Osteocyte (in vitro differentiated cells): ENCODE measurements around the gene TMEM145. TPM values are rescaled to one million over a fixed set of nuclear protein-coding genes. Genes with fewer than 3 reads are reported as not detected.

Experiments
- DNase-seq: peaks from one replicate; pipeline ENCODE4 v3.0.0; 2021; ENCODE audit warnings: mixed read lengths; ENCODE audit not compliant: unreplicated experiment; ENCODE audit errors: extremely low spot score
- H3K27ac Mint-ChIP-seq: one replicate; pipeline ENCODE4 v1.8.0; 2021; ENCODE audit warnings: mild to moderate bottlenecking, mixed read lengths; ENCODE audit not compliant: unreplicated experiment
- H3K27me3 Mint-ChIP-seq: one replicate; pipeline ENCODE4 v1.8.0; 2021; ENCODE audit warnings: mixed read lengths; ENCODE audit not compliant: unreplicated experiment
- H3K36me3 Mint-ChIP-seq: one replicate; pipeline ENCODE4 v1.8.0; 2021; ENCODE audit warnings: mixed read lengths; ENCODE audit not compliant: unreplicated experiment
- H3K4me1 Mint-ChIP-seq: one replicate; pipeline ENCODE4 v1.8.0; 2021; ENCODE audit warnings: mixed read lengths; ENCODE audit not compliant: unreplicated experiment
- H3K4me3 Mint-ChIP-seq: one replicate; pipeline ENCODE4 v1.8.0; 2021; ENCODE audit warnings: mild to moderate bottlenecking, moderate library complexity, mixed read lengths; ENCODE audit not compliant: unreplicated experiment
- H3K9me3 Mint-ChIP-seq: one replicate; pipeline ENCODE4 v1.8.0; 2021; ENCODE audit warnings: mixed read lengths; ENCODE audit not compliant: unreplicated experiment
- total RNA-seq: library from RNA; stranded (reverse); gene quantifications from 2 replicates; pipeline ENCODE4 v1.2.1, GENCODE V29; 2021
- TF ChIP-seq, protein P1 (sequence below): fragments of 200-600 bp; sonication (generic); IDR thresholded peaks from 2 replicates; pipeline ENCODE4 v1.5.0; 2021; ENCODE audit warnings: antibody characterized with exemption, mild to moderate bottlenecking, moderate library complexity

TMEM145 gene
- total RNA-seq, 1 donor from 2014 or later: 0.78 TPM

DNA sequence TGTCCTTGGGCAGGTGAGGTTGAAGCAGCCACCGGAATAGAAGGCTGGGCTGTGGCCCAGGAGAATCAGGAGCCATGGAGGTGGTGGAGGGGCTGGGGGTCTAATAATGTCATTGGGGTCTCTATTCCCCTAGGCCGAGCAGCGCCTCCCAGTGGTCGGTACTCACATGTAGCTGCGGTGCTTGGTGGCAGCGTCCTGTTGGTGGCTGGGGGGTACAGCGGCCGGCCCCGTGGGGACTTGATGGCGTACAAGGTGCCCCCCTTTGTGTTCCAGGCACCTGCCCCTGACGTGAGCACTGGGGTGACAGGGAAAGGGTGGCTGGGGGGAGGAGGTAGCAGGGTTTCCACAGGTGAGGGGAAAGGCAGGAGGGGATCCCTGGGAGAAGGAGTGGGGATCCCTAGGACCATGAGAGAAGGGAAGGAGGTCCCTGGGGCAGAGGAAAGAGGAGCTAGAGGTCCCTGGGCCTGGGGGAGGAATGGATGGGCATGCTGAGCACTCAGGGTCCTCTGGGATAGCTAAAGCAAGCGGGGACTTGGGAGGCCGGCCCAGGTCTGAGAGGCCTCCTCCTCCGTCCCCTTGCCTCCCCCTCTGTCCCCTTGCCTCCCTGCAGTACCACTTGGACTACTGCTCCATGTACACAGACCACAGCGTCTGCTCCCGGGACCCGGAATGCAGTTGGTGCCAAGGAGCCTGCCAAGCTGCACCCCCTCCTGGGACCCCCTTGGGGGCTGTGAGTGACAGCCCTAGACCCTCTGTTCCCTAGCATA is 30.4 kb downstream of the TMEM145 start:
- H3K36me3 Mint-ChIP-seq: peaks cover 23% of the 10 kb centered on the region
- H3K27ac Mint-ChIP-seq: no peak overlapping the region
- H3K27me3 Mint-ChIP-seq: no peaks in the 10 kb centered on the region
- no peak for DNase-seq
- no peak overlapping the region for H3K4me3 Mint-ChIP-seq
- H3K9me3 Mint-ChIP-seq: no peaks in the 10 kb centered on the region
- TF ChIP-seq, protein P1, sequence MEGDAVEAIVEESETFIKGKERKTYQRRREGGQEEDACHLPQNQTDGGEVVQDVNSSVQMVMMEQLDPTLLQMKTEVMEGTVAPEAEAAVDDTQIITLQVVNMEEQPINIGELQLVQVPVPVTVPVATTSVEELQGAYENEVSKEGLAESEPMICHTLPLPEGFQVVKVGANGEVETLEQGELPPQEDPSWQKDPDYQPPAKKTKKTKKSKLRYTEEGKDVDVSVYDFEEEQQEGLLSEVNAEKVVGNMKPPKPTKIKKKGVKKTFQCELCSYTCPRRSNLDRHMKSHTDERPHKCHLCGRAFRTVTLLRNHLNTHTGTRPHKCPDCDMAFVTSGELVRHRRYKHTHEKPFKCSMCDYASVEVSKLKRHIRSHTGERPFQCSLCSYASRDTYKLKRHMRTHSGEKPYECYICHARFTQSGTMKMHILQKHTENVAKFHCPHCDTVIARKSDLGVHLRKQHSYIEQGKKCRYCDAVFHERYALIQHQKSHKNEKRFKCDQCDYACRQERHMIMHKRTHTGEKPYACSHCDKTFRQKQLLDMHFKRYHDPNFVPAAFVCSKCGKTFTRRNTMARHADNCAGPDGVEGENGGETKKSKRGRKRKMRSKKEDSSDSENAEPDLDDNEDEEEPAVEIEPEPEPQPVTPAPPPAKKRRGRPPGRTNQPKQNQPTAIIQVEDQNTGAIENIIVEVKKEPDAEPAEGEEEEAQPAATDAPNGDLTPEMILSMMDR: no peak
- H3K4me1 Mint-ChIP-seq: no peaks in the 10 kb centered on the region

DNA sequence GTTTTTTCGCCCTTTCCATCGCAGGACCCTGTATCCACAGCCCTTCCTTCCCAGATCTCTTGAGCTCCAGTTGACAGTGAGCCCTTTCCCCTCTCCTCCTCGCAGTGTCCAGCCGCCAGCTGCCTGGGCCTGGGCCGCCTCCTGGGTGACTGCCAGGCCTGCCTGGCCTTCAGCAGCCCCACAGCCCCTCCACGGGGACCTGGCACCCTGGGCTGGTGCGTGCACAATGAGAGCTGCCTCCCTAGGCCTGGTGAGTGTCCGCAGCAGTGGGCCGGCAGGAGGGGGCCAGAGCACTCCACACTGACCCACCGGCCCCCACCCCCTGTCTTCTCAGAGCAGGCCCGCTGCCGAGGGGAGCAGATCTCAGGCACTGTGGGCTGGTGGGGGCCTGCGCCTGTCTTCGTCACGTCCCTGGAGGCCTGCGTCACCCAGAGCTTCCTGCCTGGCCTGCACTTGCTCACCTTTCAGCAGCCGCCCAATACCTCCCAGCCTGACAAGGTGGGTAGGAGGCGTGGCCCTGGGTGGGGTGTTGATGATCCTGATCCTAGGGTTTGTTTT is 31.3 kb downstream of the TMEM145 start:
- Mint-ChIP-seq H3K27me3 (no peaks in the 10 kb centered on the region), H3K36me3 (peaks cover 25% of the 10 kb centered on the region), H3K4me1 (no peaks in the 10 kb centered on the region), H3K27ac (no peak overlapping the region), H3K9me3 (no peaks in the 10 kb centered on the region), H3K4me3 (no peak overlapping the region)
- no peak for DNase-seq
- TF ChIP-seq, protein P1: no peak

DNA sequence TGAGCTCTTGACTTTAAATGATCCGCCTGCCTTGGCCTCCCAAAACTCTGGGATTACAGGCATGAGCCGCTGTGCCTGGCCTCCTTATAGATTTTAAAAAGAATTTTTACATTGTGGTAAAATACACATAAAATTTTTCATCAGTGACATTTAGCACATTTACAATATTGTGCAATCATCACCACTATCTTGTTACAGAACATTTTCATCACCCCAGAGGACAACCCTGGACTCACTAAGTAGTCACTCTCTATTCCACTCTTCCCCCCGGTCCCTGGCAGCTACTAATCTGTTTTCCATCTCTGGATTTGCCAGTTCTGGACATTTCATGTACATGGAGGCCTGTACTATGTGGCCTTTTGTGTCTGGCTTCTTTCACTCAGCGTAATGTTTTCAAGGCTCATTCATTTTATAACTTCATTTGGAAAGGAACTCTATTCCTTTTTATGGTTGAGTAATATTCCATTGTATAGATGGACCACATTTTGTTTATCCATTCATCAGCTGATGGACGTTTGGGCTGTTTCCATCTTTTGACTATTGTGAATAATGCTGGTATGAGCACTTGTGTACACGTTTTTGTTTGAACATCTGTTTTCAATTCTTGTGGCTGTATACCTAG is 32.2 kb downstream of the TMEM145 start:
- TF ChIP-seq, protein P1: no peak
- Mint-ChIP-seq H3K4me1 (no peaks in the 10 kb centered on the region), H3K27me3 (no peaks in the 10 kb centered on the region), H3K4me3 (no peak overlapping the region), H3K27ac (no peak overlapping the region), H3K36me3 (peaks cover 30% of the 10 kb centered on the region), H3K9me3 (no peaks in the 10 kb centered on the region)
- DNase-seq: no peak

DNA sequence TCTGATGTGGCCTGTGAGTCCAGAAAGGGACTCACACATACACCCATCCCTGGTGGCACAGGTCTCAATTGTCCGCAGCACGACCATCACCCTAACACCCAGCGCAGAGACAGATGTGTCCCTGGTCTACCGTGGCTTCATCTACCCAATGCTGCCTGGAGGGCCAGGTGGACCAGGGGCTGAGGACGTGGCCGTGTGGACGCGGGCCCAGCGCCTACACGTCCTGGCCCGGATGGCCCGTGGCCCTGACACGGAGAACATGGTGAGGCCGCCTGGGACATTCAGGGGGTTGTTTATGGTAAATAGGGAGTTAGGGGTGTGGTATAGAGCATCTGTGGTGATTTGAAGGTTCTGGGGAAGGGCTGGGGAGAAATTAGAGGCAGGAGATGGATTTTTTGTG is 35.1 kb downstream of the TMEM145 start:
- Mint-ChIP-seq H3K4me3 (no peak overlapping the region), H3K9me3 (no peaks in the 10 kb centered on the region), H3K36me3 (peaks cover 35% of the 10 kb centered on the region), H3K4me1 (no peaks in the 10 kb centered on the region), H3K27me3 (no peaks in the 10 kb centered on the region), H3K27ac (no peak overlapping the region)
- TF ChIP-seq, protein P1: no peak
- no peak for DNase-seq
